ENCODE data around the gene ISCA2.
A peak's percentile ranks its signal among the peaks of the same experiment; 100 is the strongest.
"Not testable (repeated sequence)": the region's sequence is repeated elsewhere in the genome, so short reads cannot be mapped to it uniquely, and the experiment has no call there.

The ISCA2 gene

GRCh38 chr14:74493343-74494261, at the start of gene ISCA2:
TSS of gene ISCA2 (plus strand) at chr14:74493765. CDS start at chr14:74493775, 10 bp downstream.
- peak within 1 kb of the TSS; percentile 98 for H3K4me3 ChIP-seq (ENCODE audit: low read length)
- peak; percentile 100 for DNase-seq (ENCODE audit: low read depth)
- TF ChIP-seq CTCF (IDR thresholded peaks at IDR 0.05; ENCODE audit: insufficient read depth, low read depth, low read length, missing control alignments): no peak

GRCh38 chr14:74444866-74445265, 48.7 kb upstream of the ISCA2 start:
- H3K4me3 ChIP-seq (ENCODE audit: low read length): no peak overlapping the region
- no peak for TF ChIP-seq CTCF (IDR thresholded peaks at IDR 0.05; ENCODE audit: insufficient read depth, low read depth, low read length, missing control alignments)
- peak; percentile 24 for DNase-seq (ENCODE audit: low read depth)

- H3K4me3 ChIP-seq (ENCODE audit: low read length); DNase-seq (ENCODE audit: low read depth): not testable (repeated sequence)
Observed at GRCh38 chr14:74454397-74454796, 39.2 kb upstream of the ISCA2 start.

- no peak for TF ChIP-seq CTCF (IDR thresholded peaks at IDR 0.05; ENCODE audit: insufficient read depth, low read depth, low read length, missing control alignments)
- no peak overlapping the region for H3K4me3 ChIP-seq (ENCODE audit: low read length)
- DNase-seq (ENCODE audit: low read depth): no peak
Observed at GRCh38 chr14:74456684-74457564, 36.6 kb upstream of the ISCA2 start.

- no peak for DNase-seq (ENCODE audit: low read depth)
- TF ChIP-seq CTCF (IDR thresholded peaks at IDR 0.05; ENCODE audit: insufficient read depth, low read depth, low read length, missing control alignments): no peak
- H3K4me3 ChIP-seq (ENCODE audit: low read length): no peak overlapping the region
Observed at GRCh38 chr14:74457565-74457895, 36.0 kb upstream of the ISCA2 start.

GRCh38 chr14:74459289-74459946, 34.1 kb upstream of the ISCA2 start:
- TF ChIP-seq CTCF (IDR thresholded peaks at IDR 0.05; ENCODE audit: insufficient read depth, low read depth, low read length, missing control alignments): peak; percentile 74
- DNase-seq (ENCODE audit: low read depth): peak; percentile 67
- no peak overlapping the region for H3K4me3 ChIP-seq (ENCODE audit: low read length)

- DNase-seq (ENCODE audit: low read depth): no peak
- H3K4me3 ChIP-seq (ENCODE audit: low read length): no peak overlapping the region
- no peak for TF ChIP-seq CTCF (IDR thresholded peaks at IDR 0.05; ENCODE audit: insufficient read depth, low read depth, low read length, missing control alignments)
Observed at GRCh38 chr14:74459976-74460375, 33.6 kb upstream of the ISCA2 start.

Data from epithelial cell of esophagus (primary cell).